ENCODE data around the gene AOPEP.
A peak's percentile ranks its signal among the peaks of the same experiment; 100 is the strongest.
"Not testable (repeated sequence)": the region's sequence is repeated elsewhere in the genome, so short reads cannot be mapped to it uniquely, and the experiment has no call there.

AOPEP gene

DNA sequence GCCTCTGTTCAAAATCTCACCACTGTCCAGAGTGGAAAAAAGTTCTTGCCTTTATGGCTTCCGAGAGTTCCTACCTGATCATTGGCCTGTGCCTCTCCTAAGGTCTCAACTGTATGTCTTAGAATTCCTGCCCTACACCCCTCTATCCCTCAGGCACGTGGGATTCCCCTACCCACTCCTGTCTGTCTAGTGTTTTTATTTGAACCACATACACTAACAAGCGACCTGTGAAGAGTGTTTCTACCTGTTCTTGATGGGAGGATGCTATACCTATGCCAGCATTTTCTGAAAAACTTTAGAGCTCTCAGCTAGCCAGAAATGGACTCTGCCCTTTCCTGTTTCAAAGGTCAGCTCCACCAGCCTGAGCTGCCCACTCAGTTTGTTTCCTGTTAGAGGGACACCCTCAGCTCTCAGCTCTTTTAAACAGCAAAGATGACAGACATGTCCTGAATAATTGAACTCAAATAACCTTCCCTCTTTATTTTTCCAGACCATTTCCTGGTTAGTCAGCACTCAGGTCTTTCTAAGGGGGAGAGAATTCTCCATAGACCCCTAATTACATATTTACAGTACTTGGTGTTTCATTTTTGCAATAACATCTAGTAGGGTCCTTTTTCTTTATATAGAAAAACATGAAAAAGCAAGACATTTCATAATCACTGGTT lies 214.8 kb downstream of the AOPEP start:
- peak; percentile 52 for DNase-seq

DNA sequence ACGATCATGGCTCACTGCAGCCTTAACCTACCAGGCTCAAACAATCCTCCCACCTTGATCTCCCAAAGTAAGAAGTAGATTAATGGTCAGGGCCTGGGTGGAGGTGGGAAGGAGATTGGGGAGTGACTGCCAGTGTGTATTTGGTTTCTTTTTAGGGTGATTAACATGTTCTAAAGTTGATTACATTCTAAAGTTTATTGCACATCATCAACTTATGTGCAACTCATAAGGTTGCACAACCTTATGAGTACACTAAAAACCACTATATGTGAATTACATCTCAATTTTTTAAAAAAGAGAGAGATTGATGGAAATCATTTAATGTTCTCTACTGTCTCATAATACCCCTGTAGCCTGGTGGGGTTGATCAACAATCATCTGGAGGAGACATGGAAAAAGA lies 218.1 kb downstream of the AOPEP start:
- peak; percentile 19 for DNase-seq

DNA sequence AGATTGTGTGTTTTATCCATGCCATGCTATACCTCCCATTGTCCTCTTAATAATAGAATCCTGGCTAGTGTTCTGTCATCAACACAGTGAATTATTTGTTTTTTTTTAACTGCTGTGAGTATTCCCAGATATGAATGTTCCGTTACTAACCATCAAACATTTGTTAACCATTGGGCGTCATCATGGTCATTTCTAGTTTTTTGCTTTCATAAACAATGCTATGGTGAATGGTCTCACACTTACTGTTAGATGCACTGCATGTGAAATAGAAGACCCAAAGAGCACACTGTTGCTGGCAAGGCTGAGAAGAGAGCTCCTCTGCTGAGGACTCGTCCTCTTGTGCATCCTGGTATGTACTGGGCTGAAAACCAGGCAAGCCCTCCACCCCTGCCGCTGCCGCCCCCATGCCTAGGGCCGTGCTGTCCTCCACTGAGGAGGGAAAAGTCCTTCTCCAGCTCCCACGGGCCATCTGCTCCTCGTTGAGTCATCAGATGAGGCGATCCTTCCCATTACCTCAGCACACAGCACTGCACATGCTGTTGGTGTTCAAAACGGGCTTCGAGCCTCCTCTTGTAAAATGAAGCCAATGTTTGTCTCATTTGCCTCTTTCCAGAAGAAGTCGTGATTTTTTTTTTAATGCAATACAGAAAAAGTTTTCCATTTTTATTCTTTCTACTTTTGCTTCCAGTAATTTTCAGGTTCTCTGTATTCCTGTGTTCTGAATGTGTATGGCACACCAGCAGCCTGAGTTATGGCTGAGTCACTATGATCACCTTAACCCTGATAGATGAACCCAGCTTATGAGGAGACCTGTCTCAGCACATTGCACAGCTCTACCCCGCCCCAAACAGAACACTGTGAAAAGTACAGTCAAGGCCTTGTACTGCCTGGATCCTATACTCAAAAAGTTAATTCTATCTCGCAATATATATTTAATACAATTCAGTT lies 219.0 kb downstream of the AOPEP start:
- peak; percentile 81 for DNase-seq

DNA sequence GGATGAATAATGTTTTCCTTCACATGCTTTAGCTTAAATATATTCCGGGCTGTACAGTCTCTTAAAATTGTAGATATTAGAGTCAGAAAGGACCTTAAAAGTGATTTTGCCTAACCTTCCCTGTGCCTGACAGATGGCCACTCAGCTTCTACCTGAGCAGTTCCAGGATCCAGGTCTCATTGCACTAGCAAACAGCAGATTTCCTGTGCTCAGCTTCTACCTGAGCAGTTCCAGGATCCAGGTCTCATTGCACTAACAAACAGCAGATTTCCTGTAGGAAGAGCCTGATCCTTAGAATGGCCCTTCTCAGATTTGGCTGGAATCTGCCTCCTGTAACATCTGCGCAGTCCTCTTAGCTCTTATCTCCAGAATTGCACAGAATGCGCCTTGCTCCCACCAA lies 219.8 kb downstream of the AOPEP start:
- DNase-seq, result no peak

DNA sequence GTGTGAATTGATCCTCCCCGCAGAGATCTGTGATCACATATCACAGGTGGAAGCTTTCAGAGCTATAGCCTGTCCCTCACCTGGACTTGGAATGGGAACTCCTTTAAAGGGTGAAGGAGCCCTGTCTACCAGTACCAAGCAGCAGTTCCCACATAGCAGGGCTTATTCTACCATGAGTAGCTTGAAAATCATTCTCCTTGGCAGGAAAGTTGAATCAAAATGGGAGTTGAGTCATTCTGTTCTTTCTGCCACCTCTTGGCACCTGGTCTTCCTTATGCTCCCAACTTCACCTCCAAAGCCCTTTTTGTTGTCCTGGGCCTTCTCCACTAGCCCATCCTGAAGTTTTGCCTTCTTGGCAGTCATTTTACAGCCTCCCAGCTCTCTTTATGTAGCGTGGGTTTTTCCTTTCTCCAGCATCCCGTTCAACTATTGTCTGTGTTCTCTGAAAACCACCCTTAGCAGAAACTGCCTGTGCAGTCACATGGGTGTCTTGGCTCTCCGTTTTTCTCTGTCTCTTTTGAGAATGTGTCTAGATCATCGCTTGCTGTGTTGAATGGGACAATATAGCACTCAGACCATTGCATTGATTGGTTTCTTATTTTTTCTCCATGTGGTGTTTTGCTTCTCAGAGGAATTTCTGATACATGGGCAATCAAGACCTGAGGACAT lies 222.2 kb downstream of the AOPEP start:
- no peak for DNase-seq

DNA sequence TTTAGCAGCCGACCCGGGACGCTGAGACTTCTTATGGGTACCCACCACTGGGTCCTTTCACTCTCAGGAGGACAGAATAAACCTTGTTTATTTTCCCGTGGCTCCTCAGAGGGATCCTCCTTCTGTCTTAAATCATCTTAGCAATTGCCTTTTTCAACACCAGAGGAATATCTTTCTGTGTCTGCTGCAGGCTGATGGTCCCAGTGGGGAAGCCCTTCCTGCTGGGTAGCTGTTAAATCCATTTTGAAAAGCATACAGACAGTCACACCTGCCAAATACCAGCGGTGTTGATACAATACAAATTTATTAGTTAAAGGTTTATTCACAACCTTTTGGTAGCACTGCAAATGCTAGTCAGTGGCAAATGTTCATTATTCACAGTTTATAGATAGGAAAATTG lies 222.9 kb downstream of the AOPEP start:
- no peak for DNase-seq

DNA sequence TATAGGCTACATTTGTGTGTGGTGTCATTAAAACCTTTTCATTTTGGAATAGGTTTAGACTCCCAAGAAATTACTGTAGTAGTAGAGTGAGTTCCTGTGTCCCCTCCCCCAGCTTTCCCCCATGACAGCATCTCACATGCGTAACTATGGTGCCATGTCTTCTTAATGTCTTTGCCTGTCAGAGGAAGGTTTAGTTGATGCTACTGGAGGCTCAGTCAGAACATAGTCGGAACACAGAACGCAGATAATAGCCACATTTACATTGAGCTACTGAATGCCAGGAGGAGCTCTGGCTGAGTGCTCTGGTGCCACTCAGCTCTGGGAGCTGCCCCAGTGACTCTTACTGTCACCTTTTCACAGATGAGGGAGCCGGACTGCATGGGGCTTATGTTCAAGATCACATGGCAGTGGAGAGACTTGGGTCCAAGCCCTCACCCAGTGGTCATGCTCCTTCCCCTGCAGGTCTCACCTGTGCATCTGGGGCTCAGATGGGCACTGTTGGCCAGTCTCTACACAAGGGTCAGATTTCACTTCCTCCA lies 223.6 kb downstream of the AOPEP start:
- DNase-seq, result no peak

DNA sequence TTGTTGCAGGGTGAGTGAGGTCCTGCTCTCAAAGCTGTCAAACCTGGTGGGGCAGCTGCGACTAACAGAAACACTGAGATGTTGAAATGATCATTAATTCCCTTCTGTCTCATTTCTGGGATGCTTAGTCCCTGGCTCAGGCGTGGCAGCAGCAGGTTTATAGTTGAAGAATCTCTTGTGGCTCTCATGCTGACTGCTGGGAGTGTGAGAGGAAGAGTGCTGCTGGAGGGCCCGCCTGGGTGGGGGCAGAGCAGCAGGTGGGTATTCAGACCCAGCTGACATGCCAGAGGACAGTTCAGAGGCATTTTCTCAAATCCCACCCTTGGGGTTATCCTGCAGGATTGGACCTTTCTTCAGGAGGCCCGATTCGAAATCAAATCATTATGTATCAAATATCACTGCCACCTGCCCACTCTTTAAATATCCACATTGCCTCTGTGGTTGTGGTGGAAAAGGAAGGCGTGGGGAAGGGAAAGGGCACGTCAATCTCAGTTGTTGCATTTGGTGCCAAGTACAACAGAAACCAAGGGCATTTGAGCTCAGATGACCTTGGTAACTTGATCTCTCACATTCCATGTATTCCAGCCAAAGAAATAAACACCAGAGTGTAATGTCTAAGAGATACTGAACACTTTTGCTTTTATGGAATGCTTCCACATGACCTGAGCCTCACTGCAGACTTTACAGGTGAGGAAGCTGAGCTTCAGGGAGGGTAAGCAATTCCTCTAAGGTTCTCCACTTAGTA lies 224.3 kb downstream of the AOPEP start:
- peak; percentile 18 for DNase-seq

DNA sequence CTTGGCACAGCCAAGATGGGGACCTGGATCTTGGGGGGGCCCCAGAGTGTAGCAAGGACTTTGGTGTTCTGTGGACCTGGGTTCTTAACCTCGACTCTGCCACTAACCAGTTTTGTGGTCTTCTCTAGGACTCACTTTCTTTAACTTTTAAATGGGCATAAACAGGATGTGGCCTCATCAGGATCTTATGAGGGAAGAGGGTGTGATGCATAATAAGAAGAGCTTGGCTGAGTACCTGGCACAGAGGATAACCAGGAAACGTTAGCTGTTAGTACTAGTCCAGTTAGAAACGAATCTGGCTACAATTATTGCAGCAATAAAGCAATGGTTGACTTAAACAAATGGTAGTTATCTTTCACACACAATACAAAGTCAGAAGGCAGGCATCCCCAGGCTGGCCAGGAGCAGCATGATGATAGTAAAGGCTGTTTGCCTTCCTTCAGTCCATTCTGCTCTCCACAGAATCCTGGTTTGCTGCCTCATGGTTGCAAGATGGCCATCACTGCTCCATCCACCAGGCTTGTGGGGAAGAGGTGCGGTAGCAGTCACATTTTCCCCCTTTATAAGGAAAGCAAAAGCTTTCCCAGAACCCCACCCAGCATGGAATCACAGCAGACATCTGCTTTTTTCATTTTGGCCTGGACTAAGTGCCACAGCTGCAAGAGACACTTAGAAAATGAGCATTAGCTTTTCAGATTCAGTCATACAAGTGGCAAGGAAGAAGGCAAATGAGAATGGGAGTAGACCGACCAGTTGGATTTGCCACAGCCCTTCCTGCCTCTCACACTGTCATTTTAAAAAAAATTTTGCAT lies 225.0 kb downstream of the AOPEP start:
- DNase-seq, result no peak

DNA sequence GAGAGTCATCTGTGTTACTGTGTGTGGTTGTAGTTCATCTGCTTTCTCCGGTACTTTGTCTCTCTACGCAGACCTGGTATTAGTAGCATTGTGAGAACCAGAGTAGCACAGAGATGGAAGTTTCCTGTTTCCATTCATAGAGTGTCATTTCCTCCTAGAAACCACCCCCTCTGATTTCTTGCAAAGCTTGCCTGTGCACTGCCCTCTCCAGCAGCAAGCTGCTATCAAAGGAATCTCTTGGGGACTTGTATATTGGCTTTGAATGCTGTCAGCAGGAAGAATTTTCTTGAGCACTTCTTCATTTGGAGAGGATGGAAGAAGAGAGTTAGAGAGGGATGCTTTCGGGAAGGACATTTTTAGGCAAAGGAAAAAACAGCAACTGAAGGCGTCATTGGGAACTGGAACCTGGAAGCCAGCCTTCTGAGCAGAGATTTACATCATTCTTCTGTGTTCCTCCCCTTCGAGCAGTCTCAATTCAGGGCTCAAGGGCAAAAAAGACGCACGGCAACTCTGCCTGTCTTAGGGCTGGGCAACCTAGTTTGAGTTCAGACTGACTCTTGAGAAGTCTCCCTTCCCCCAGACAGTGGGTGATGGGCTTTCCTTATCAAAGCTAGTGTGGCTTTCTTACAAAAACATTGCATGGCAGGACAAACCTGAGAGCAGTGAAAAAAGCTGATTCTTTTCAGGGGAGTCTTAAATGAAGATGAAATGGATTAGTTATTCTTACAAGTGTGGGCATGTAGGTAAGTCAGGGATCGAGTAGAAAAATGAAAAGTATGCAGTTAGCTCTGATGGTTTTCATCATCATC lies 226.3 kb downstream of the AOPEP start:
- peak; percentile 21 for DNase-seq

DNA sequence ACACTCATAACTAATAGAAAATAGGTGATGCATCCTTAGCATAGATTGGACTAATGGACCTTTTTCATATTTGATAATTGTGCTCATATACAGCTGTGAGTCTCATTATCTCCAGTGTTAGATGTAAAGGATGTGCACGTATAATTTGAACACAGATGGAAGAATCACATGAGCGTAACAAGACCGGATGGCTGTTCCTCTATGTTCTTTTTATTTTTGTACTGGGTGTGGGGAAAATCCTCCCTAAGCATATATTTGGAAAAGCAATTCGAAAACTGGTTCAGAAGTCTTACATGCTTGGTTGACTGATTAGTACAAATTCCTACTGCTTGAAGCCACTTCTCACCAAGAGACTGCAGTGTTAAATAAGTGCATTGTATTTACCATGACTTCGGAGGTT lies 230.2 kb downstream of the AOPEP start:
- no peak for DNase-seq

DNA sequence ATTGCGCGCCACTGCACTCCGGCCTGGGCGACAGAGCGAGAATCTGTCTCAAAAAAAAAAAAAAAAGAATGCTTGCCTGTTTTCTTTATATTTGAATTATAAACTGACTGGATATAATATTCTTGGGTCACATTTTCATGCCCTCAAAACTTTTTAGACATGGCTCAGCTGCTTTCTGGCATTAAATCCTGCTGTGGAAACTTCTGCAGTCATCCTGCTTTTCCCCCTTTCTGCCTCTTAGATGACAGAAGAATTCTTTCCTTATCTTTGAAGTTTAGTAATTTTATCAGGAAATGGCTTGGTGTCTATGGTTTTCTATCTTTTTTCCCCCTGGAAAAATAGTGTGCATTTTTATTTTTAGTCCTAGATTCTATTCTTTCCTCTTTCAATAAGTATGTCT lies 234.5 kb downstream of the AOPEP start:
- DNase-seq, result no peak

DNA sequence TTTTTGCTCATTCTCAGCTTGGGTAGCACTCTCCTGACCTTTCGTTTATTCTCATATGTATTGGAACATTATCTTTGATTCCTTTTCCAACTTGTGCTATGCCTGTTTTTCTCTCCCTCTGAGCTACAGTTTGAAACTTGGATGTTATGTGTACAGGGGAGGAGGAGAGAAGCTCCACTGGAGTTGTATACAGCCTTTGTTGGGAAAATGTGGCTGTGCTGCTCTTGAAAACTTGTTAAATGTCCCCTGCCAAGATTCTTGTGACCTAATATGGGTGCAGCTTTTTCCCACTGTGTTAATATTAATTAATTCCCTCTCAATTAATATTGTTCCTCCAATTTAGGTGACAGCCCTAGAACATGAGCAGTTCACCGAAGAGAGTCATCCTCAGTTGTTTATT lies 235.4 kb downstream of the AOPEP start:
- no peak for DNase-seq

DNA sequence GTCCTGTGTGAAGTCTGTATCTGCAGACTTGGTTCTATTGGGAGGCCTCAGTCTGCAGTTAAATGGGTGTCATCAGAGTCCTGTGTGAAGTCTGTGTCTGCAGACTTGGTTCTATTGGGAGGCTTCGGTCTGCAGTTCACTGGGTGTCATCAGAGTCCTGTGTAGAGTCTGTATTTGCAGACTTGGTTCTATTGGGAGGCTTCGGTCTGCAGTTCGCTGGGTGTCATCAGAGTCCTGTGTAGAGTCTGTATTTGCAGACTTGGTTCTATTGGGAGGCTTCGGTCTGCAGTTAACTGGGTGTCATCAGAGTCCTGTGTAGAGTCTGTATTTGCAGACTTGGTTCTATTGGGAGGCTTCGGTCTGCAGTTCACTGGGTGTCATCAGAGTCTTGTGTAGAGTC lies 239.1 kb downstream of the AOPEP start:
- DNase-seq, result not testable (repeated sequence)

DNA sequence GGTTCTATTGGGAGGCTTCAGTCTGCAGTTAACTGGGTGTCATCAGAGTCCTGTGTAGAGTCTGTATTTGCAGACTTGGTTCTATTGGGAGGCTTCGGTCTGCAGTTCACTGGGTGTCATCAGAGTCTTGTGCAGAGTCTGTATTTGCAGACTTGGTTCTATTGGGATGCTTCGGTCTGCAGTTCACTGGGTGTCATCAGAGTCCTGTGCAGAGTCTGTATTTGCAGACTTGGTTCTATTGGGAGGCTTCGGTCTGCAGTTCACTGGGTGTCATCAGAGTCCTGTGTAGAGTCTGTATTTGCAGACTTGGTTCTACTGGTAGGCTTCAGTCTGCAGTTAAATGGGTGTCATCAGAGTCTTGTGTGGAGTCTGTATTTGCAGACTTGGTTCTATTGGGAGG lies 239.5 kb downstream of the AOPEP start:
- DNase-seq, result not testable (repeated sequence)

DNA sequence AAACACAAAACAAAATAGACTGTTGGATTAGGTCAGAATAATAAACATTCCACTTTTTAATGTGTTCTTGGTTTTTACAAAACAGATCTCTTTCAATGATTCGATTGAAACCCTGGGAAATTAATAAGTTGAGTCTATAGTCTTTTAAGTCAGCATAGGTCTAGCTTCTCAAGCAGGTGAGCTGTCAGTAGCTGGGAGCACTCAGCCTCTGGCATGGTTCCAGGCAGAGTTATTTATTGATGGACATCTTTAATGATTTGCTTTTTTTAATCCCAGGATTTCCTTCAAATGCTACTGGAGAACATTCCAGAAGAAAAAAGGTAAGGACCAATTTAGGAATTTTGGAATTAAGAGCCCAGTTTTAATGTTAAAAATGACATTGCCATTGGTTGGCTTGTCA lies 241.0 kb downstream of the AOPEP start:
- DNase-seq, result no peak

DNA sequence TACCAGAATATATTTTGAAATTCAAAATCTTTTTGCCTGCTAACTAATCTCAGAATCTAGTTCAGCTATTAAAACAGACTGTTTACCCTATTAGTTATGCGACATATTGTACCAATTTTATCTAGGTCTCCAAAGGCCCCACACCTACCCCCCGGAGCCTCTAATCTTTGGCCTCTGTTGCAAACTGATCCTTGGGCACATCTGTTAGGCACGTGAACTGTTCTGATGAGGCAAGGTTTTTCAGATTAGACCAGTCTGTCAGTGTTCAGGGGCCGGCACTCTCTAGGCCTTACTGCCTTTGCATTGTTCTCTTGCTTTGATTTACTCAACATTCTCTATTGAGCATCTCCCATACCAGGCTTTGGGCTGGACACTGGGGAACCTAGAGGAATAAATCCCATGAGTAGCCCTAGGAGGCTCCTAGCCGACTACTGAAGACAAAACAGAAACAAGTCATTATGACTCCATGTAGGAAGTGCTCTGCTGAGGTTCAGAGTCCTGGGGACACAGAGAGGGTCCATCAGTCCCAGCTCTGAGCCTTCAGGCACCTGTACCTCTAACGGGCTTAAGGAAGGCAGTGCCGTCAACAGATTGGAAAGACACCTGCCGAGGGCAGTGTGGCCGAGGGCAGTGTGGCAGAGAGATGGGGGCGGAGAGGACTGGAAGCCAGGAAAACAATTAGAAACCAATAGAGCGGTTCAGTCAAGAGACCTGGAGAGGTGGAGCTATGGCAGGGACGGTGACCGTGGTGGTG lies 245.1 kb downstream of the AOPEP start:
- no peak for DNase-seq

DNA sequence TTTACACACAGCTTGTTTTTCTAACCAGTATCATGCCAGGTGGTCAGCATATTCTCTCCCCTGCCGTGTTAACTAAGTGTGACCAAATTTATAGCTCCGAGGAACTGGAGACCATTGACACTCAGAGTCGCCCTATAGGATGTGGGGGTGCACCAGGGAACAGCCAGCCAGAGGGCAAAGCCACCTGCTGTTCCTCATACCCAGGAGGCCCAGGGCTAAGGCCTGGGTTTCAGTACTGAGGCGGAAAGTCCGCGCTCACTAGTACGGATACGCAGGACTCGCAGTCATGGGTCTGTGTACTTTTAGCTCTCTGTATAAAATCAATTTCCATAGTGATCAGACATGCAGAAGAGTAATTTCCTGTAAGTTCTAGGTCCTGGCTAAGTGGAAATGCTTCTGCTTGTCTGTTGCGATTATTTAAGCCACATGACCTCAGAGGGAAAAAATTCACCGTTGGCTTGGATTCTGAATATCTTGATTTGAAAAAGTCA lies 247.0 kb downstream of the AOPEP start:
- DNase-seq, result peak; percentile 78

DNA sequence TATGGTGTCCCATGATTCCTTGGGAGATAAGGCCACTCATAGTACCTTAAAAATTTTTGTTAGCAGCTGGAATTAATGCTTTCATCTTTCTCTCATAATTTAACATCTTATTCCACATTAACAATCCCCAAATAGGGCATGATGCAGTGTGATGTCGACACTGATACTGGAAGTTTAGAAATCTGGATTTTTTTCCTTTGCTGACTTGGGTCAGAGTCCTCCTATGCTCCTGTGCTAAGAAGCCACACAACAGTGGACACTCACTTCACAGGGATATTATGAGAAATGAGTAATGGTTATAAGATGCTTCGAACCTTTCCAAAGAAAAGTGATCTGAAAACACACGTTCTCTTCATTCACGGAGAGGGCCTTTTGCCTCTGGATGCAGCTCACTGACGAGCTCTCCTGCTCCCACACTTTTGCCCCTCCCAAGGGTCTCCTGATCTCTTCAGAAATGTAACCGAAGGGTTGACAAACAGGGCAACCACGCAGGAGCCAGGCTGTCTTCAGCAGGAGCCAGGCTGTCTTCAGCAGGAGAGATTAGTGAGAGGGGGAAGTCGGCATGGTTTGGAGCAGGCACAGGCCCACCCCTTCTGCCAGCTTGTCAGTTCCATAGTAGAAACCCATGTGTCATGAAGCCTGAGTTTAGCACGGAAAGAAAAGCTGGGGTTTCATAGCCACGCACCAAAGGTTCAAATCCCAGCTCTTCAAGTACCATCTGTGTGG lies 247.8 kb downstream of the AOPEP start:
- DNase-seq, result no peak

Measured in fibroblast of skin of right biceps (primary cell).